Hippocampal formation (tissue), 2 donors: Measurements from ENCODE around the gene CGAS.
"Not testable (repeated sequence)": the region's sequence is repeated elsewhere in the genome, so short reads cannot be mapped to it uniquely, and the experiment has no call there.

Experiments used
- DNase-seq, 2 donors: peaks; one replicate each; lab custom pipeline; 2025; lab: John Stamatoyannopoulos, UW

The CGAS gene

GRCh38 chr6:73452107-73452461 is at the start of gene CGAS:
Gene CGAS, minus strand, starts transcription at chr6:73452297. Its CDS starts 116 bp downstream, at chr6:73452181.
- peak; percentile 22 to 49 for DNase-seq

GRCh38 chr6:73497915-73498314 is 45.8 kb upstream of the CGAS start:
- DNase-seq, result no peak

DNA sequence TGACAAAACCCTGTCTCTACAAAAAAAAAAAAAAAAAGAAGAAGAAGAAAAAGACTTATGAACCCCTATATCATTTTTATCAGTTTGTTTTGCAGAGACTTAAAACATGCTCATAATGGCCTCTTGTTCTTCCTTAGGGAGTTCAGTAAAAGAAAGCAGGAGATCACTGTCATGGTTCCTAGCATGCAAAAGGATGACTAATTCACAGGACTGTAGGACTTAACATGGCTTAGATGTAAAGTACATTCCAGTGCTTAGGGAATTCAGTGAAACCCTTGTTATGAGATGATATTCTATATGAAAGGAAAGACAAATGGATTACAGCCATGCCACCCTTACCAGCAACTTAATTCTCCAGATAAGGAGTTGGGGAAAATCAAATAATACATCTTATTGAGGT is 39.3 kb upstream of the CGAS start:
- DNase-seq, result no peak

GRCh38 chr6:73487473-73487872 is 35.4 kb upstream of the CGAS start:
- DNase-seq, result no peak

DNA sequence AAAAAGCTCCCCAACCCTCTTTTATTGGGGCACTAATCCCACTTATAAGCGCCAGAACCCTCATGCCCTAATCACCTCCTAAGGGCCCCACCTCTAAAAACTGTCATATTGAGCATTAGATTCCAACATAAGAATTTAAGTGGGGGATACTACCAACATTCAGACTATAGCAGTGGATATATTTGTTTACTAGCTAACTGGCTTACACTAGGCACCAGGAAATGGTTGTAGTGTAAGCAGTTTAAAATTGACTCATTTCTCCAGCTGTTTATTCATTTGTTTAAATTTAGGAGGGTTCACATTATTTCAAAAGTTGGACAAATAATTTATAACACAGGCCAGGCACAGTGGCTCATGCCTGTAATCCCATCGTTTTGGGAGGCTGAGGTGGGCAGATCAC is 32.3 kb upstream of the CGAS start:
- no peak for DNase-seq

- no peak for DNase-seq
Measured at GRCh38 chr6:73481969-73482368, 29.9 kb upstream of the CGAS start.

GRCh38 chr6:73477407-73477806 is 25.3 kb upstream of the CGAS start:
- DNase-seq, result no peak

GRCh38 chr6:73476723-73477122 is 24.6 kb upstream of the CGAS start:
- no peak for DNase-seq

GRCh38 chr6:73471686-73472290 is 19.7 kb upstream of the CGAS start:
- no peak for DNase-seq

DNA sequence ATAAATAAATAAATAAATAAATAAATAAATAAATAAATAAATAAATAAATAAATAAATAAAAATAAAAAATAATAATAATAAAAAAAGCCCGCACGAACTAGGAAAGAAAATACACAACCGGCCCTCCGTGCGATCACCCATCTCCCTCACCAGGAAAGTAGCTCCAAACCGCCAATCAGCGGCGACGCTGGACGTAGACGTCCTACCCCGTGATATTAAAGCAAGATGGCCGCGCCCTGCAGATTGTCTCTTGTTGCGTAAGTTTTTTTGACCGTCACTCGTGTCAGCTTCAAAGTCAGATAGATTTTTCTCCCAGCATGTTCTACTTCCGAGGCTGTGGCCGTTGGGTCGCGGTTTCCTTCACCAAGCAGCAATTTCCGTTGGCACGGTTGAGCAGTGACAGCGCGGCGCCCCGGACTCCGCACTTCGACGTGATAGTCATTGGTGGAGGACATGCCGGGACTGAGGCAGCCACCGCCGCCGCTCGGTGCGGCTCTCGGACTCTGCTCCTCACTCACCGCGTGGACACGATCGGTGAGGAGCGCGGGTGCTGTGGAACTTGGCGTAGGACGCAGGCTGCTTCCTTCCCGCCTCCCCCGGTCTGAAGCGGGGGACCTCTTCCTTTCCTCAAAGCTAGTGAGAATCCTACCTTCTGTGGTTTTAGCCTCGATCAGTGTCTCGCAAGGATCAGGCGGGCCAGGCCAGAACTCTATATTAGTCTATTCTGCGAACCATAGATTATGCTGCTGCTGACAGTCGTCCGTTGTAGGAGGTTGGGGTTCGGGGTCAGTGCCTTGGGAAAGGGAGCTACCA is 9.6 kb upstream of the CGAS start, which contains the start of gene MTO1:
MTO1 (plus strand) TSS at position 201 of the 814 bp plus-strand sequence; CDS start at position 319, 118 bp downstream.
- DNase-seq, result peak; percentile 80

GRCh38 chr6:73460056-73460455 is 8.0 kb upstream of the CGAS start:
- peak; percentile 37 to 45 for DNase-seq

DNA sequence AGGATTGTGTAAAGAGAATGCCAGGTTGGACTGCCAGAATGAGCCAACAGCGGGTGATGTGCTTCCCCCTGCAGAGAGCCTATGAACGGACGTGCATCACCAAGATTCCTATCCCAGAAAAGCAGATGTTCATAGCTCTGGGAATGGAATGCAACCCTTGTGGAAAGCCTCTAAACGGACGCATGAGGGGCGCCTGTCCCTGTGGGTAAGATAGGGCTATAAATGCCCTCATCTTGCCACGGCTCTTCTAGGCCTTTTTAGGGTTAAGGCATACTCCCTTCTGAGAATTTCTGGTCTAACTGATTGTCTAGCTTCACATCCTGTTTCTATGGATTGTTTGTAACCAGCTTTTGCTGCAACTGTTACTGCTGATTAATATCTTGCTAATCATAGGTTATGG is 7.4 kb upstream of the CGAS start:
- DNase-seq, result not testable (repeated sequence)

DNA sequence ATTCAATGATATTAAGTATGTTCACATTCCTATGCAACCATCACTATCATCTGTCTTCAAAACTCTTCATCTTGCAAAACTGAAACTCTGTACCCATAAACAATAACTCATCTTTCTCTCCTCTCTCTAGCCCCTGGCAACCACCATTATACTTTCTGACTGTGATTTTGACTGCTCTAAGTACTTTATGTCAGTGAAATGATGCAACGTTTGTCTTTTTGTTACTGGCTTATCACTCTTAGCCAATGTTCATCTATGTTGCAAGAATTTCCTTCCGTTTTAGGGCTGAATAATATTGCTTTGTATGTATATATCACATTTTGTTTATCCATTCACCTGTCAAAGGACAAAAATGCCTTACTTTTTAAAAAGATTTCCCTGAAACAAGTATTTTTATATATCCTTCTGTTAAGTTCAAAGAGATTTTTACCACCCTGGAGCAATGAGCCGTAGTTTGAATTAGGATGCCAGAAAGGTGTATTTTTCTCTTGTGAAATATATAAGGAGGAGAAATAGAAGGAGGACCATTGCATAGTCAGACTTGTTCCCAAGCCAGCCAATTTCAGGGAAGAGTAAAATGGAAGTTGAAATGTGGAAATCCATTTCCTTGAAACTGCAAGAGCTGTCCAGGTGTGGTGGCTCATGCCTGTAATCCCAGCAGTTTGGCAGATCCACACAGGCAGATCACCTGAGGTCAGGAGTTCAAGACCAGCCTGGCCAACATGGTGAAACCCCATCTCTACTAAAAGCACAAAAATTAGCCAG is 4.0 kb upstream of the CGAS start:
- DNase-seq, result no peak

GRCh38 chr6:73451223-73452106 is 632 bp downstream of the CGAS start:
- no peak for DNase-seq

GRCh38 chr6:73443555-73443954 is 8.5 kb downstream of the CGAS start:
- DNase-seq, result no peak

DNA sequence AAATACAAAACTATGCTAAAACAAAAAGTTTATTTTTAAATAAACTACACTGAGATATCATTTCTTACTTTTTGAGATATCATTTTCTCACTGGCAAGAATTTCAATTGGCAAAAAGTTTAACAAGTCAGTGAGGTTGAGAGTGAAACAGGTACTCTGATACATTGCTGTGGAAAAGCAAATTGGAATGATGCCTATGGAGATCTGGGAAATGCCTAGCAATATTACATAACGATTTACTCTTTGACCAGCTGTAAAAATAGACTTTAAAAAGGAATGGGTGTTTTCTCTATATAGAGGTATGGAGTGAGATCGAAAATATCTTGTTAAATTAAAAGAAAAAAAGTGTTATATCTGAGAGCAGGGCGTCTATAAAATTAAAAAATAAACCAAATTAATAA is 16.9 kb downstream of the CGAS start:
- DNase-seq, result no peak

GRCh38 chr6:73421534-73421933 is 30.6 kb downstream of the CGAS start:
- DNase-seq, result no peak

DNA sequence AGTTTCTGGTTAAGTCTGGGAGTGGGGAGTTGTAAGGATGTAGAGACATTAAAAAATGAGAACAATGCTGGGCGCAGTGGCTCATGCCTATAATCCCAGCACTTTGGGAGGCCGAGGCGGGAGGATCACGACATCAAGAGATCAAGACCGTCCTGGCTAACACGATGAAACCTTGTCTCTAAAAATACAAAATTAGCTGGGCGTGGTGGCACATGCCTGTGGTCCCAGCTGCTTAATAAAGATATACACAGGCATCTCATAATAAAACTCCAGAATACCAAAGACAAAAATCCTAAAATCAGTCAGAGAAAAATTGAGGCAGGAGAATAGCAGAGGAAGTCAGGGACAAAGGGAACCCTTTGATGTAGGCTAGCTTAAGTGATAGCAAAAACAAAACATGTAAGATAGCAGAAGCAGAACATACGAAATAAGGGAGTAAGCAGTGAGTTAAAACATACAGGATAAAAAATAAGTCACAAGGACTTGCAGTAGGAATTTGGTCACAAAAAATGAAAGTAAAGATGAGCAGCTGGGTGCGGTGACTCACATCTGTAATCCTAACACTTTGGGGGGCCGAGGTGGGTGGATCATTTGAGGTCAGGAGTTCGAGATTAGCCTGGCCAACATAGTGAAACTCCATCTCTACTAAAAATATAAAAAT is 33.9 kb downstream of the CGAS start:
- DNase-seq, result no peak

DNA sequence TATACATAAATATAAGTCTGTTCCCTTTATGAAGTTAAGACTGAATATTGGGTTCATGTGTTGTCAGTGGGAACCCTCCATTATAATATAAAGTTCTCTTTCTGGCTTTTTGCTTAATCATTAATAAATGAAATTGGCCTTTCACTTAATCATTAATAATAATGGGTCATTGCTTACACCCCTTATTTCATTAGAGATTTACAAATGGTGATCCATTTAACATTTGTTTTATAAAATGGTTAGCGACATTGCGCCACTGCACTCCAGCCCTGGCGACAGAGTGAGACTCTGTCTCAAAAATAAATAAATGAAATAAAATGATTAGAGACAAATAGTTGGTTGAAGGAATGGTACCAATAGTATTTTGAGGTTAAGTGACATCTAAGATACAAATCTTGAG is 39.0 kb downstream of the CGAS start:
- no peak for DNase-seq

DNA sequence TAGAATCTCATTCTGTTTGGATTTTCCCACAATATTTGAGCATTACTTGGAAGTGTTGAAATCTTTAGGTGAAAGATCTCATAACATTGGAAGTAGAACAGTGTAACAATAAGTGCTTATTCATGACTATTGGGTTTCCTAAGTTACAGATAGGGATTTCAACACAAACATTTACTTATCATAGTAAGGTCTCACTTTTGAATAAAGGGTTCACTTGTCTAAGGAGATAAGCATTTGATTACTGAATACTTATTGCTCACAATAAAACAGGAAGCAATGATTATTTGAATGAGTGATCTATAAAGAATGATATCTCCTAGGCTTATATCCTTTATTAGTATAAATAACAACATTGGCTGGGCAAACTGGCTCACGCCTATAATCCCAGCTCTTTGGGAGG is 42.7 kb downstream of the CGAS start:
- no peak for DNase-seq

GRCh38 chr6:73400656-73401055 is 51.4 kb downstream of the CGAS start:
- DNase-seq, result no peak
